Activated CD4-positive, alpha-beta memory T cell treated with anti-CD3 and anti-CD28 coated beads for 36 hours (primary cell): ENCODE results near the gene DPH7. TPM values are rescaled to one million over a fixed set of nuclear protein-coding genes. Genes with fewer than 3 reads are reported as not detected.
"Not testable (repeated sequence)": the region's sequence is repeated elsewhere in the genome, so short reads cannot be mapped to it uniquely, and the experiment has no call there.

ENCODE experiments used
- CTCF ChIA-PET: fragments of 350-600 bp; sonication (Branson Sonifier 250); formaldehyde crosslinking; loops from one replicate; lab custom pipeline; 2021; ENCODE audit warnings: antibody characterized with exemption, inconsistent platforms; lab: Charles Lee
- POLR2A ChIA-PET: fragments of 350-600 bp; sonication (Branson Sonifier 250); formaldehyde crosslinking; loops from one replicate; lab custom pipeline; 2021; ENCODE audit warnings: antibody characterized with exemption; lab: Charles Lee
- DNase-seq: peaks from one replicate; pipeline ENCODE4 v3.0.0-alpha.2; 2020
- H3K27ac Mint-ChIP-seq: one replicate; pipeline ENCODE4 v1.8.0; 2021; ENCODE audit warnings: mixed read lengths
- H3K27me3 Mint-ChIP-seq: one replicate; pipeline ENCODE4 v1.8.0; 2021; ENCODE audit warnings: mixed read lengths
- H3K36me3 Mint-ChIP-seq: one replicate; pipeline ENCODE4 v1.8.0; 2021; ENCODE audit warnings: mixed read lengths
- H3K4me1 Mint-ChIP-seq: one replicate; pipeline ENCODE4 v1.8.0; 2021; ENCODE audit warnings: low read depth, mixed read lengths
- H3K4me3 Mint-ChIP-seq: one replicate; pipeline ENCODE4 v1.8.0; 2021; ENCODE audit warnings: mild to moderate bottlenecking, mixed read lengths
- H3K9me3 Mint-ChIP-seq: one replicate; pipeline ENCODE4 v1.8.0; 2021; ENCODE audit warnings: mixed read lengths
- intact Hi-C: fragments of 100-400 bp; cut with micrococcal nuclease; formaldehyde crosslinking; loops from one replicate; pipeline ENCODE4 v1.15.1; 2023
- total RNA-seq, 2 experiments: library from RNA; stranded (reverse); gene quantifications; one replicate each; pipeline ENCODE4 v1.2.3, GENCODE V29; 2021

Gene DPH7
- 10 to 100 TPM; 26.6 to 30.3 TPM for total RNA-seq

DNA sequence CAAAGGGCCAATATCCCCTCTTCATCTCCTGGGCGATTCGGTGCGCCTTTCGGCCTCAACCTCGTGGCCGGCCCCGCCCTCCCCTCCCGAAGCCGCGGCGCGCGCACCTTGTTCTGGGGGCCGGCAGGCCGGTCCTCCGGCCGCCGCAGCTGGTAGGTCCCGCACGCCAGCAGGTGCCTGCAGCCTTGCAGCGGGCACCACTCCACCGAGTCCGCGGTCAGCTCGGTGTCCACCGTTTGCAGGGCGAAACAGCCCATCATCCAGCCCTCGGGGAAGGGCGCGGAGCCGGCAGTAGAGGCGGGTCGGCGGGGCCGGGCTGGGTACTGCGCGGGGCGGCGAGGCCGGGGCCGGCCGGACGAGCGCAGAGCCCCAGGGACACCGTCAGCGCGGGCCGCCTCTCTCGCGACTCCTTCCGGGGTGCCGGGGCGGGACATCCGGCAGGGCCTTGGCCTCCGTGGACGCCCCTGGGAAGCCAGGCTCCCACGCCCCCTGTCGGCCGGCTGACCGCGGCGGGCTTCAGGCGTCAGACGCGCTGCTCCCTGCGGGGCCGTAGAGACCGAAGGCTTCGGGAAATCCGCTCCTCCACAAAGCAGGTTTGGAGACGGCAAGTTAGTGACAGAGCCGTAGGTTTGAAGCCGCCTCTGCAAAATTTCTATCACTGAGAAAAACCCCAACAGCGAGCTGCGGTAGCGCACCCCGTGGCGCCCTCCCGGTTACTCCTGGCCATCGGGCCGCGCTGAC is at the start of gene DPH7:
TSS of gene DPH7 (minus strand) at position 408 of the 741 bp plus-strand sequence. CDS start at position 260, 148 bp downstream.
- intact Hi-C loops = loop anchor here (1.0 kb wide), 1 partner anchor 27 kb away; the partner anchor contains the start of gene ARRDC1
- H3K4me3 Mint-ChIP-seq = peak within 1 kb of the TSS; percentile 71
- no peaks in the 10 kb centered on the region for H3K9me3 Mint-ChIP-seq
- POLR2A ChIA-PET = interaction anchor here (1.0 to 1.4 kb wide), 4 partner anchors 10 to 27 kb away, joined by 3 to 9 read pairs (median 4); partner anchors contain the start of genes MRPL41 and ZMYND19
- peak within 1 kb of the TSS; percentile 4 for H3K27ac Mint-ChIP-seq
- CTCF ChIA-PET = interaction anchor here (0.8 to 3.1 kb wide), 8 partner anchors 10 to 41 kb away, joined by 3 to 23 read pairs (median 4); partner anchors contain the start of genes ARRDC1, MRPL41 and ZMYND19
- H3K4me1 Mint-ChIP-seq = peaks cover 37% of the 10 kb centered on the region
- H3K27me3 Mint-ChIP-seq = no peaks in the 10 kb centered on the region
- DNase-seq = peak; percentile 96
- H3K36me3 Mint-ChIP-seq = peaks cover 23% of the 10 kb centered on the region

DNA sequence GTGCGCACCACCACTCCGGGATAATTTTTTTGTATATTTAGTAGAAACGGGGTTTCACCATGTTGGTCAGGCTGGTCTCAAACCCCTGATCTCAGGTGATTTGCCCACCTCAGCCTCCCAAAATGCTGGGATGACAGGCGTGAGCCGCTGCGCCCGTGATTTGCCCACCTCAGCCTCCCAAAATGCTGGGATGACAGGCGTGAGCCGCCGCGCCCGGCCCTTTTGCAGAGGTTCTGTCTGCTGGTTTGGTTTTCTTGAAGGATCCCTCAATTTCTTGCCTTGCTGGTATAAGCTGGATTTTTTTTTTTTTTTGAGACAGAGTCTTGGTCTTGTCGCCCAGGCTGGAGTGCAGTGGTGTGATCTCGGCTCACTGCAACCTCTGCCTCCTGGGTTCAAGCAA is 48.7 kb upstream of the DPH7 start:
- H3K36me3 Mint-ChIP-seq, H3K27me3 Mint-ChIP-seq, POLR2A ChIA-PET, H3K4me3 Mint-ChIP-seq, DNase-seq, H3K27ac Mint-ChIP-seq, H3K9me3 Mint-ChIP-seq, intact Hi-C loops: not testable (repeated sequence)
- CTCF ChIA-PET = interaction anchor here (1.8 kb wide), 1 partner anchor 46 kb away, joined by 7 read pairs; no protein-coding TSS in a partner anchor
- peaks cover 51% of the 10 kb centered on the region for H3K4me1 Mint-ChIP-seq

DNA sequence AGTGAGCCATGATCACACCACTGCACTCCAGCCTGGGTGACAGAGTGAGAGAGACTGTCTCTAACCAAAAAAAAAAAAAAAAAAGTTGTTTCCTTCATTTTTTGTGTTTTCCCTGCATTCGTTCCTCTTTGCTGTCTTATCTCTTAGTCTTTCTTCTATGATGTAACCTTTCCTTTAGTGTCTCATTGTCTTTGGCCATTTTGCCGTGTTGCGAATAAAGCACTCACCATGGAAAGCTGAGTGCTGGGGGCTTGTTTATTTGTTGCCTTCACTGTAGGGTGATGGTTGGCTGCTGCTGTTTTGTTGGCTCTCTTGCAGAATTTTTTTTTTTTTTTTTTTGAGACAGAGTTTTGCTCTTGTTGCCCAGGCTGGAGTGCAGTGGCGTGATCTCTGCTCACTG is 47.7 kb upstream of the DPH7 start:
- no peak for DNase-seq
- no peaks in the 10 kb centered on the region for H3K9me3 Mint-ChIP-seq
- H3K27ac Mint-ChIP-seq = peak overlapping the region; percentile 28
- H3K4me3 Mint-ChIP-seq = no peak overlapping the region
- POLR2A ChIA-PET = interaction anchor here (0.6 kb wide), 1 partner anchor 12 kb away, joined by 3 read pairs; no protein-coding TSS in a partner anchor
- no peaks in the 10 kb centered on the region for H3K27me3 Mint-ChIP-seq
- H3K4me1 Mint-ChIP-seq = peaks cover 50% of the 10 kb centered on the region
- H3K36me3 Mint-ChIP-seq = peaks cover 9% of the 10 kb centered on the region
- intact Hi-C loops = no loop called here
- CTCF ChIA-PET = no interaction called here

DNA sequence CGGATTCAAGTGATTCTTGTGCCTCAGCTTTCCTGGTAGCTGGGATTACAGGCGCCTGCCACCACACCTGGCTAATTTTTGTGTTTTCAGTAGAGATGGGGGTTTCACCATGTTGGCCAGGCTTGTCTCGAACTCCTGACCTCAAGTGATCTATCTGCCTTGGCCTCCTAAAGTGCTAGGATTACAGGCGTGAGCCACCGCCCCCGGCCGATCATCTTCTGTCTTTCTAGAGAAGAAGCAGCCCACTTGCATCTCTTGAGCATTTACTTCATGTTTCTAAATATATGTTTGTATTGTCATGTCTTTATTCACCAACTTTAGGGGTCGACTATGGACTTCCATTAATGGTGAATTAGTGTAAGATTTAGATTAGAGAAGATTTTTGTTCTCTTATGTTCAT is 43.5 kb upstream of the DPH7 start:
- peaks cover 50% of the 10 kb centered on the region for H3K4me1 Mint-ChIP-seq
- H3K9me3 Mint-ChIP-seq, H3K4me3 Mint-ChIP-seq, H3K36me3 Mint-ChIP-seq, POLR2A ChIA-PET, H3K27me3 Mint-ChIP-seq, intact Hi-C loops, CTCF ChIA-PET, DNase-seq: not testable (repeated sequence)
- H3K27ac Mint-ChIP-seq = peak overlapping the region; percentile 33

DNA sequence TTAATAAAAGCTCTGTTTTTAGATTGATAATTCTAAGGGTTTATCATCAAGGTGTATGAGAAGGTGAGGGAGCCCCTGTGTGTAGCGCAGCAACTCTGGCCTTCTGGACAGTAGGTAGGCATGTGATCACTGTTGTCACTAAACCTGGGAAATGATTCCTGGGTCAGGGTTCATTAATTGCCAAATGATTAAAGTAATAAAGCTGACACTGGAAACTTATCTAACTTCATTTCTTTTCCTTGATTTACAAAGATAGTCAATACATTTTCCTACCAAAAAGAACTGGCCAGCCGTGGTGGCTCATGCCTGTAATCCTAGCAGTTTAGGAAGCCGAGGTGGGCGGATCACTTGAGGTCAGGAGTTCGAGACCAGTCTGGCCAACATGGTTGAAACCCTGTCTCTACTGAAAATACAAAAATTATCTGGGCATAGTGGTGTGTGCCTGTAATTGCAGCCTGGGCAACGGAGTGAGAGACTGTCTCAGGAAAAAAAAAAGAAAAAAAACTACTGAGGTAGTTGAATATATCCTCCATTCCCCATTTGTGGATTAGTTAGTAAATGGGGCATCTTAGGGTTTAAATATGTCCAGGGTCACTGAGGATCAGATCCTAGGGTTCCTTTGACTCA is 42.5 kb upstream of the DPH7 start:
- intact Hi-C loops = loop anchor here (2.0 kb wide), 1 partner anchor 18 kb away; no protein-coding TSS in a partner anchor
- POLR2A ChIA-PET = no interaction called here
- H3K36me3 Mint-ChIP-seq = peaks cover 8% of the 10 kb centered on the region
- CTCF ChIA-PET = no interaction called here
- no peaks in the 10 kb centered on the region for H3K9me3 Mint-ChIP-seq
- H3K27me3 Mint-ChIP-seq = no peaks in the 10 kb centered on the region
- H3K4me3 Mint-ChIP-seq = peak overlapping the region; percentile 14
- peak overlapping the region; percentile 4 for H3K27ac Mint-ChIP-seq
- peak; percentile 24 for DNase-seq
- peaks cover 52% of the 10 kb centered on the region for H3K4me1 Mint-ChIP-seq

DNA sequence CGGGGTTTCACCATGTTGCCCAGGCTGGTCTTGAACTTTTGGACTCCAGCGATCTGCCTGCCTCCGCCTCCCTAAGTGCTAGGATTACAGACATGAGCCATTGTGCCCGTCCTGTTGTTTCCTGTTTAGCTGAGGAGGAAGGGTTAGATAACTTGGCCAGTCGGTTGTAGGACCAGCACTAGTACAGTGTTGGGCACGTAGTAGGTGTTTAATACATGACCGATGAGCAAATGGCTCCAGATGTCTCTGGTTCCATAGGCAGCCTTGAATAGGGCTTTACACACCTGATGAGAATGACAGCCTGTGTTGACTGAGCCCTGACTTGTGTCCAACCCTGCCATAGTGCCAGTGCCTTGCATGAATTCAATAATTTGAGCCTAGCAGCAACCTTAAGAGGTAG is 41.9 kb upstream of the DPH7 start:
- Mint-ChIP-seq H3K4me1 (peaks cover 51% of the 10 kb centered on the region), H3K27me3 (no peaks in the 10 kb centered on the region), H3K9me3 (no peaks in the 10 kb centered on the region), H3K36me3 (peaks cover 8% of the 10 kb centered on the region), H3K4me3 (peak overlapping the region; percentile 4), H3K27ac (no peak overlapping the region)
- ChIA-PET CTCF (no interaction called here), POLR2A (interaction anchor here (0.7 to 1.2 kb wide), 2 partner anchors 8 to 9 kb away, joined by 3 to 4 read pairs; no protein-coding TSS in a partner anchor)
- no peak for DNase-seq
- intact Hi-C loops = loop anchor here (2.0 kb wide), 1 partner anchor 18 kb away; no protein-coding TSS in a partner anchor

DNA sequence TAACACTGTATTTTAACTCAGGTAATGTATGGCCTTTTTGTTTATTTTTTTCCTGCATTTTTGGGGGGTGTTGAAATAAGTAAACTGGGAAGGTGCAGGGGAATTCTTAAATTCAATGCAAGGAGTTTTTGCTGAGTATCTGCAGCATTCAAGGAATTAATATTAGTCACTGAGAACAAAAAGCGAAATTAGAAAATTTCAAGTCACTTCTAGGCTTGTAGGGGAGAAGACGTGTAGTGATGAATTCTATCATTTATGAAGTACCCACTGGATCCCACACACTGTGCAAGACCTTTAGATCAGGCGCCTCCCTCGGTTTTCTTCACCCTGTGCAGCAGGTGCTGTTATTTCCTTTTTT is 41.3 kb upstream of the DPH7 start:
- intact Hi-C loops = loop anchor here (2.0 kb wide), 1 partner anchor 19 kb away; no protein-coding TSS in a partner anchor
- Mint-ChIP-seq H3K36me3 (peaks cover 8% of the 10 kb centered on the region), H3K9me3 (no peaks in the 10 kb centered on the region), H3K4me3 (peak overlapping the region; percentile 78), H3K4me1 (peaks cover 45% of the 10 kb centered on the region), H3K27ac (peak overlapping the region; percentile 86), H3K27me3 (no peaks in the 10 kb centered on the region)
- POLR2A ChIA-PET = interaction anchor here (0.7 to 1.2 kb wide), 2 partner anchors 9 to 10 kb away, joined by 3 to 4 read pairs; no protein-coding TSS in a partner anchor
- no peak for DNase-seq
- CTCF ChIA-PET = interaction anchor here (0.7 to 1.3 kb wide), 4 partner anchors 9 to 68 kb away, joined by 3 read pairs; partner anchors contain the start of gene MRPL41

DNA sequence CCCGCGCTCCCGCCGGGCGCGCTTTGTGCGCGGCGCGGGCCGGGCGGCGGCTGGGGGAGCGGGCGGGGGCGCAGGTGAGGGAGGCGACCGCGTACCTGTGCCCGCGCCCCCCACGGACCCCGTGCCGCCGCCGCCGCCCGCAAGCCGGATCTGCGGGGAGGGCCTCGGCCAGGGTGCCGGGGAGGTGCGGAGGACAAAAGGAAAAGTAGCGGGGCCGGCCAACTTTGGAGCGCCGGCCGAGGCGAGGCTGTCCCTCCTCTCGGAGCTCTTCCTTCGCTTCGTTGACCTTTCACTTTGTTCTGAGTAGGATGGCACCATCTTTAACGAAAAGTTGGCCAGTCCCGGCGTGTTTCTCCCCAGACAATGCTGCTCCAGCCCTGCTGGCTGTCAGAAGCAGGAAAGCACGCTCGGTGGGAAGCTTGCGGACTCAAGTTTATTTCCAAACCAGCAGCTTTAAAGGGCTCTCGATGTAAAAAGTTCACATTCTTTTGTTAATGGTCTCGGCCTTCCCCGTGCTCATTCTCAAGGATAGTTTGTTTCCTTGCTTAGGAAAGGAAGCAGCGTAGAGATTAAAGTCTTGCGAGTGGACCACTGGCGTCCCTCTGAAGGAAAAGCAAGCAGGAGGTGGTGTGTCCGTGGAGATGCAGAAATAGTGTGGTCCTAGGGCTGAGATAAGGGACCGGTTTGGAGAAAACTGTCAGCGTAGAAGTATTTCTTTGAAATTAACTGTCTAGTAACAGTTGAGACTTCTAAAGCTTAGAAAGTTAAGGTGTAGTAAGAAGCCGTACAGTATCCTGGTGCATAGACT is 40.7 kb upstream of the DPH7 start:
- ChIA-PET CTCF (interaction anchor here (0.7 to 1.6 kb wide), 6 partner anchors 9 to 85 kb away, joined by 3 to 4 read pairs (median 3); partner anchors contain the start of gene MRPL41), POLR2A (interaction anchor here (0.7 to 1.2 kb wide), 6 partner anchors 9 to 28 kb away, joined by 3 to 5 read pairs (median 4); no protein-coding TSS in a partner anchor)
- DNase-seq = peak; percentile 50
- Mint-ChIP-seq H3K27ac (peak overlapping the region; percentile 86), H3K36me3 (peaks cover 11% of the 10 kb centered on the region), H3K27me3 (no peaks in the 10 kb centered on the region), H3K9me3 (no peaks in the 10 kb centered on the region), H3K4me1 (peaks cover 44% of the 10 kb centered on the region), H3K4me3 (peak overlapping the region; percentile 78)
- intact Hi-C loops = loop anchor here (1.0 to 2.0 kb wide), 2 partner anchors 9 to 19 kb away; no protein-coding TSS in a partner anchor

DNA sequence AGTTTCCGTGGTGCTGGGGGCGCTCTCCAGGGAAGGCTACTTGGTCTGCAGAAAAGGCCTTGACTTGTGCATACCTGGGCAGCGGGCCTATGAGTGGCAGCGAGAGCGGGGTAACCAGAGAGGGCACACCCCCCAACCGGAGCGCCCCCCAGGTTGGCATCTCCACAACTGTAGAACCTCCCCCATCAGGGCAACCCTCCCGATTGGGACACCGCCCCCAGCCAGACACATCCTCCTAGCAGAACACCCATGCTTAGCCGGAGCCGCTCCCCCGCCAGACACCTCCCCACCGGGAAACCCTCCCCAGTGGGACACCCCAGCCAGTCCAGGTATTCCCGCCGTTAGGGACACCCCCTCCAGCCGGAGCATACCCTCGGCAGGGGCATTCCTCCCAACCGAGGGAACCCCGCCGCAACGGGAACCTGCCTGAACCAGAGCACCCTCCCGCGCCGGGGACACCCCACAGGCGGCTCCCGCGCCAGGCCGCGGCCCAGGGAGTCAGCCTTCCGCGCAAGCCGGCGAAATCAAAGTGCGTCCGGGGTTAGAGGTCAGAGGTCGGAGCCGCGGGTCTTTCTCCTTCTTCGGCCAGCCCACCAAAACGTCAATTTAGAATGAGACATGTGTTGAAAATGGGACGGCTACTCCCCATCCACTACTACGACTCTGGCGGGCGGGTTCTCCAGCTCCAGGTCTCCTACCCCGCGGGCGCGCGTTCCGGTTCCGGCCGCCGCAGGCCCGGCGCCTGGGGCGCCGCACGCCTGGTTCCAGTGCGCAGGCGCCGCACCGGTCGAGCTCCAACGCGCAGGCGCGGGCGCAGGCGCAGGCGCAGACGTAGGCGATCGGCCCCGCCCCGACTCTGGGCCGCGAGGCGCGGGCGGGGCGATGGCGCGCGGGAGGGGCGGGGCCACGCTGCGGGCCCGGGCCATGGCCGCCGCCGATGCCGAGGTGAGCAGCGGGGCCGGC is 39.7 kb upstream of the DPH7 start, which contains the start of gene EHMT1:
TSS of gene EHMT1 (plus strand) at position 901 of the 963 bp plus-strand sequence. CDS start at position 925, 24 bp downstream.
- H3K9me3 Mint-ChIP-seq = no peaks in the 10 kb centered on the region
- intact Hi-C loops = loop anchor here (1.0 kb wide), 3 partner anchors 10 to 28 kb away; partner anchors contain the start of genes ARRDC1 and ZMYND19
- peaks cover 41% of the 10 kb centered on the region for H3K4me1 Mint-ChIP-seq
- peaks cover 9% of the 10 kb centered on the region for H3K36me3 Mint-ChIP-seq
- peak within 1 kb of the TSS; percentile 85 for H3K4me3 Mint-ChIP-seq
- H3K27ac Mint-ChIP-seq = peak within 1 kb of the TSS; percentile 87
- DNase-seq = peak; percentile 93
- POLR2A ChIA-PET = interaction anchor here (0.7 to 1.0 kb wide), 4 partner anchors 8 to 27 kb away, joined by 3 to 5 read pairs (median 4); no protein-coding TSS in a partner anchor
- H3K27me3 Mint-ChIP-seq = no peaks in the 10 kb centered on the region
- CTCF ChIA-PET = interaction anchor here (1.0 to 1.6 kb wide), 2 partner anchors 37 to 84 kb away, joined by 3 to 4 read pairs; no protein-coding TSS in a partner anchor

DNA sequence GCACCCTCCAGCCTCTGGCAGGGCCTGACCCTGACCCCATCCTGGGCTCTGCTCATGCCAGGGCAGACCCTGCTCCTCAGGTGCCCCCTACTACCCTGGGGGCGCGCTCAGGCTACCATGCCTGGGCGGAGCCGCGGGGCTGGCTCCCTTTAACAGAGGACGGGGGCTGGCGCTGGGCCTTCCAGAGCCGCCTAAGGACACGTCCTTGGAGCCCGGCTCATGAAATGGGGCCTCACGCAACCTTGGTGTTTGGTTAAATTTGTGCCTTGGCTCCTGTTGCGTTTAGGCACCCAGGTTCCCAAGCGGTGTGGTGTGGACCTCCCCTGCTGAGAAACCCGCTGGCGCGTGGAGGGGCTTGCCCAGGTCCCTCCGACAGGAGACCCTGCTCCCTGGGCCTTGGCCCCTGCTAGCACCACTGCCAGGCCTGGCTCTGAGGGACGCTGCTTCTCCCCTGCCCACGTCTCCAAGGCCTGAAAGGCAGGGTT is 36.7 kb upstream of the DPH7 start:
- CTCF ChIA-PET = no interaction called here
- Mint-ChIP-seq H3K36me3 (peaks cover 6% of the 10 kb centered on the region), H3K27ac (no peak overlapping the region), H3K9me3 (no peaks in the 10 kb centered on the region), H3K4me1 (peaks cover 36% of the 10 kb centered on the region), H3K4me3 (no peak overlapping the region), H3K27me3 (no peaks in the 10 kb centered on the region)
- POLR2A ChIA-PET = no interaction called here
- DNase-seq = no peak
- intact Hi-C loops = no loop called here
